Astrocyte (in vitro differentiated cells and primary cell): ENCODE measurements around the gene SLC43A2. TPM values are rescaled to one million over a fixed set of nuclear protein-coding genes. Genes with fewer than 3 reads are reported as not detected.

ENCODE experiments used
- DNase-seq: peaks from one replicate; pipeline ENCODE4 v3.0.0-alpha.2; 2010; ENCODE audit warnings: low read depth
- FAIRE-seq: peaks from 2 replicates; lab custom pipeline; 2011; peaks lifted over from hg19 to GRCh38; lab: Jason Lieb, UNC
- H2AFZ ChIP-seq: 2 replicates; pipeline ENCODE4 v1.6.0; 2012; ENCODE audit warnings: low read depth, low read length, inconsistent platforms
- H3K27ac ChIP-seq: 2 replicates; pipeline ENCODE4 v1.5.1; 2011; ENCODE audit warnings: low read depth, low read length, inconsistent platforms
- H3K27me3 ChIP-seq: 2 replicates; pipeline ENCODE4 v1.6.0; 2011; ENCODE audit warnings: low read length, inconsistent platforms; ENCODE audit not compliant: insufficient read depth
- H3K36me3 ChIP-seq: 2 replicates; pipeline ENCODE4 v1.5.1; 2011; ENCODE audit warnings: low read length, inconsistent platforms; ENCODE audit not compliant: insufficient read depth
- H3K4me1 ChIP-seq: 2 replicates; pipeline ENCODE4 v1.5.1; 2011; ENCODE audit warnings: low read length, inconsistent platforms; ENCODE audit not compliant: insufficient read depth
- H3K4me2 ChIP-seq: 2 replicates; pipeline ENCODE4 v1.6.0; 2012; ENCODE audit warnings: low read length, inconsistent platforms
- H3K4me3 ChIP-seq: 2 replicates; pipeline ENCODE4 v1.5.1; 2011; ENCODE audit warnings: low read depth, mild to moderate bottlenecking, low read length, inconsistent platforms; ENCODE audit not compliant: insufficient read depth
- H3K79me2 ChIP-seq: 2 replicates; pipeline ENCODE4 v1.6.0; 2012; ENCODE audit warnings: mild to moderate bottlenecking, low read length, inconsistent platforms; ENCODE audit not compliant: insufficient read depth
- H3K9ac ChIP-seq: 2 replicates; pipeline ENCODE4 v1.6.0; 2012; ENCODE audit warnings: mild to moderate bottlenecking, low read length, inconsistent platforms
- H3K9me3 ChIP-seq: 2 replicates; pipeline ENCODE4 v1.5.1; 2012; ENCODE audit warnings: low read depth, mild to moderate bottlenecking, low read length, inconsistent platforms; ENCODE audit not compliant: insufficient read depth
- H4K20me1 ChIP-seq: 2 replicates; pipeline ENCODE4 v1.6.0; 2012; ENCODE audit warnings: low read length, inconsistent platforms; ENCODE audit not compliant: insufficient read depth
- H3K27ac Mint-ChIP-seq: one replicate; pipeline ENCODE4 v1.8.0; 2021; ENCODE audit warnings: mild to moderate bottlenecking, mixed read lengths; ENCODE audit not compliant: unreplicated experiment
- H3K27me3 Mint-ChIP-seq: one replicate; pipeline ENCODE4 v1.8.0; 2021; ENCODE audit warnings: low read depth, mixed read lengths; ENCODE audit not compliant: unreplicated experiment
- H3K36me3 Mint-ChIP-seq: one replicate; pipeline ENCODE4 v1.8.0; 2021; ENCODE audit warnings: low read depth, mixed read lengths; ENCODE audit not compliant: unreplicated experiment
- H3K4me1 Mint-ChIP-seq: one replicate; pipeline ENCODE4 v1.8.0; 2021; ENCODE audit warnings: low read depth, mixed read lengths; ENCODE audit not compliant: unreplicated experiment
- H3K4me3 Mint-ChIP-seq: one replicate; pipeline ENCODE4 v1.8.0; 2021; ENCODE audit warnings: mild to moderate bottlenecking, moderate library complexity, mixed read lengths; ENCODE audit not compliant: unreplicated experiment
- H3K9me3 Mint-ChIP-seq: one replicate; pipeline ENCODE4 v1.8.0; 2021; ENCODE audit warnings: mild to moderate bottlenecking, mixed read lengths; ENCODE audit not compliant: unreplicated experiment
- EZH2 ChIP-seq: IDR thresholded peaks from 2 replicates; pipeline ENCODE4 v1.6.1; 2012; ENCODE audit warnings: mild to moderate bottlenecking, low read length, inconsistent platforms; ENCODE audit not compliant: insufficient read depth
- total RNA-seq: library from RNA; stranded (reverse); gene quantifications from 2 replicates; pipeline ENCODE4 v1.2.1, GENCODE V29; 2021
- TF ChIP-seq, protein P1 (sequence below): IDR thresholded peaks from 2 replicates; pipeline ENCODE4 v1.5.1; 2011; ENCODE audit warnings: low read depth, mild to moderate bottlenecking, inconsistent platforms, low read length, moderate library complexity; ENCODE audit not compliant: insufficient read depth

SLC43A2 gene
- total RNA-seq, 1 donor from 2014 or later: 17.9 TPM

DNA sequence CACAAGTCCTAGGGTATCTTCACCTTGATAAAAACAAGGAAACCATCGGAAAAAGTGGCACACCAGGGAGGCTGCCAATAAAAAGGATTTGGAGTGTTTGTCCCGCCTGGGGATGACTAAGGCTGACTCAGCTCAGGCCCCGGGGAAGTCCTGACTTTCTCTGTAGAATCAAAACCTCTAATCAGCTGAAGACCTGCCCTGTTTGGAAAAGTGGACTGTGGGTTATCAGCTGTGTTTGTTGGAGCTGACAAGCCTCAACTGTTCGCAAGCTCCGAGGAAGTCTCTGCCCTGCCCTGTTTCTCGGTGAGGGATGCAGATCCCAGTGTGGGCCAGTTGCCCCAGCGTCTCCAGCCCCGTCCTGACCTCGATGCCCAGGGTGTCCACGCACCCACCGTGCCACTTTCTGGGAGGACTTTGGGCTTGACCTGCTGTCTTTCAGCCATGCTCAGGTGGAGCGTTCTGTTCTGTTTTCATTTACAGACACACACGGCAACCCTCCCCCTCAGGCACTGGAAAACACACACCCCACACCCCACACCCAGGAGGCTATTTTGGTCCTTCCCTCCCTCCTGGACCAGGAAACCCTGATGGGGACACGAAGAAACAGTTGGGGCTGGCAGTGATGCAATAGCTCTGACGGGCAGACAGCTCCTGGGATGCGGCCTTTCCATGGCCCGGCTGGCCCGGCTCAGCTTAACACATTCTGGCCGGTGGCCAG, 38.4 kb downstream of the SLC43A2 start:
- no peak overlapping the region for H2AFZ ChIP-seq
- H3K4me3 Mint-ChIP-seq: peak overlapping the region; percentile 54

DNA sequence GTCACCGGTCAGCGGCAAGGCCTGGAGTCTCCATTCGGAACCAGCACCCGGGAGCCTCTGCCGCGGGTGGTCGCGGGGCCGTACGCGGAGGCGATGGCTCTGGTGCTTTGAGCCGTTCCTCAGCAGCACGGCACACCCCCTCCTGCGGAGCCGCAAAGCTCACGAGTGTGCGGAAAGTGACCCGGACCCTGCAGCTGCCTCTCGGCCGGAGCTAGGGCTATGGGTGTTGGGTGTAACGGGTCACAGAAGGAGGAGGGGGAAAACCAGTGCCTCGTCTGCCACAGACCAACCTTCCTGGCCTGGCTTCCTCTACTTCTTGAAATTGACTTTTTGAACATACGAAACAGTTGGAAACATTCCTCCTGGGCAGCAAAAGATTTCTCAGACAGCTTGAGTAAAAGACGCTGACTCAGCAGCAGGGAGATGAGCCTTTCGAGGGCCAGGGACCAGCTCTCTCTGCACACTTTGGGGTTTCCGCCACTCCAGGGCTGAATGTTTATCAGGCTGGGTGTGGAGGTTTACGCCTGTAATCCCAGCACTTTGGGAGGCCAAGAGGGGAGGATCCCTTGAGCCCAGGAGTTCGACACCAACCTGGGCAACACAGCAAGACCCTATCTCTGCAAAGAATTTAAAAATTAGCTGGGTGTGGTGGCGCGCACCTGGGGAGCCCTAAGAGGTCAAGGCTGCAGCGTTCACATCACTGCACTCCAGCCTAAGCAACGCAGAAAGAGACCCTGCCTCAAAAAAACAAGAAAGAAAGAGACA, 39.6 kb downstream of the SLC43A2 start:
- no peaks in the 10 kb centered on the region for H3K9me3 Mint-ChIP-seq
- Histone ChIP-seq H3K27ac (no peak overlapping the region), H3K4me2 (no peak overlapping the region), H4K20me1 (peaks cover 4% of the 10 kb centered on the region), H3K79me2 (no peaks in the 10 kb centered on the region), H3K9me3 (no peaks in the 10 kb centered on the region), H2AFZ (no peak overlapping the region), H3K27me3 (no peaks in the 10 kb centered on the region), H3K36me3 (no peaks in the 10 kb centered on the region), H3K9ac (no peak overlapping the region), H3K4me3 (no peak overlapping the region), H3K4me1 (peaks cover 30% of the 10 kb centered on the region)
- peak overlapping the region; percentile 26 for H3K27ac Mint-ChIP-seq
- peaks cover 5% of the 10 kb centered on the region for H3K36me3 Mint-ChIP-seq
- peaks cover 36% of the 10 kb centered on the region for H3K4me1 Mint-ChIP-seq
- FAIRE-seq (no peak), DNase-seq (no peak)
- peaks cover 5% of the 10 kb centered on the region for H3K27me3 Mint-ChIP-seq
- H3K4me3 Mint-ChIP-seq: peak overlapping the region; percentile 27
- TF ChIP-seq, protein P1, sequence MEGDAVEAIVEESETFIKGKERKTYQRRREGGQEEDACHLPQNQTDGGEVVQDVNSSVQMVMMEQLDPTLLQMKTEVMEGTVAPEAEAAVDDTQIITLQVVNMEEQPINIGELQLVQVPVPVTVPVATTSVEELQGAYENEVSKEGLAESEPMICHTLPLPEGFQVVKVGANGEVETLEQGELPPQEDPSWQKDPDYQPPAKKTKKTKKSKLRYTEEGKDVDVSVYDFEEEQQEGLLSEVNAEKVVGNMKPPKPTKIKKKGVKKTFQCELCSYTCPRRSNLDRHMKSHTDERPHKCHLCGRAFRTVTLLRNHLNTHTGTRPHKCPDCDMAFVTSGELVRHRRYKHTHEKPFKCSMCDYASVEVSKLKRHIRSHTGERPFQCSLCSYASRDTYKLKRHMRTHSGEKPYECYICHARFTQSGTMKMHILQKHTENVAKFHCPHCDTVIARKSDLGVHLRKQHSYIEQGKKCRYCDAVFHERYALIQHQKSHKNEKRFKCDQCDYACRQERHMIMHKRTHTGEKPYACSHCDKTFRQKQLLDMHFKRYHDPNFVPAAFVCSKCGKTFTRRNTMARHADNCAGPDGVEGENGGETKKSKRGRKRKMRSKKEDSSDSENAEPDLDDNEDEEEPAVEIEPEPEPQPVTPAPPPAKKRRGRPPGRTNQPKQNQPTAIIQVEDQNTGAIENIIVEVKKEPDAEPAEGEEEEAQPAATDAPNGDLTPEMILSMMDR: no peak
- TF ChIP-seq EZH2: no peak

More for the DNA sequence above, 38.4 kb downstream of the SLC43A2 start:
- H3K4me1 Mint-ChIP-seq: peaks cover 33% of the 10 kb centered on the region
- no peak for TF ChIP-seq EZH2
- TF ChIP-seq, protein P1: no peak
- peak overlapping the region; percentile 45 for H3K9ac ChIP-seq
- peaks cover 30% of the 10 kb centered on the region for H3K4me1 ChIP-seq
- peak; percentile 80 for DNase-seq
- FAIRE-seq: peak; percentile 100
- peaks cover 2% of the 10 kb centered on the region for H3K36me3 Mint-ChIP-seq
- peak overlapping the region; percentile 65 for H3K27ac ChIP-seq
- H3K4me3 ChIP-seq: no peak overlapping the region
- peak overlapping the region; percentile 77 for H3K27ac Mint-ChIP-seq
- no peaks in the 10 kb centered on the region for H3K27me3 ChIP-seq
- H3K4me2 ChIP-seq: peak overlapping the region; percentile 78
- H3K79me2 ChIP-seq: no peaks in the 10 kb centered on the region
- H3K27me3 Mint-ChIP-seq: peaks cover 5% of the 10 kb centered on the region
- H3K9me3 Mint-ChIP-seq: no peaks in the 10 kb centered on the region
- H4K20me1 ChIP-seq: peaks cover 4% of the 10 kb centered on the region
- no peaks in the 10 kb centered on the region for H3K36me3 ChIP-seq
- H3K9me3 ChIP-seq: no peaks in the 10 kb centered on the region
